HG02870 (cell line): ENCODE results near the gene ATP5F1E.

Experiments used
- ATAC-seq: cut with Tn5 transposase; IDR thresholded peaks from one replicate; pipeline ENCODE4 v1.9.1; 2021; ENCODE audit warnings: mild to moderate bottlenecking, moderate library complexity; ENCODE audit not compliant: unreplicated experiment

Gene ATP5F1E

GRCh38 chr20:59032023-59032712 lies at the start of gene ATP5F1E:
Gene ATP5F1E (minus strand): TSS chr20:59032335. CDS start chr20:59032251, 84 bp downstream.
- peak; percentile 89 for ATAC-seq

- ATAC-seq, result no peak
Observed at GRCh38 chr20:59081036-59081435, 48.9 kb upstream of the ATP5F1E start.

GRCh38 chr20:59078231-59078630 lies 46.1 kb upstream of the ATP5F1E start:
- ATAC-seq, result no peak

- no peak for ATAC-seq
Observed at GRCh38 chr20:59077705-59078104, 45.6 kb upstream of the ATP5F1E start.

GRCh38 chr20:59075934-59076508 lies 43.9 kb upstream of the ATP5F1E start:
- no peak for ATAC-seq

- ATAC-seq, result peak; percentile 48
Observed at GRCh38 chr20:59074456-59074855, 42.3 kb upstream of the ATP5F1E start.

GRCh38 chr20:59073582-59073981 lies 41.4 kb upstream of the ATP5F1E start:
- ATAC-seq, result no peak

- peak; percentile 63 for ATAC-seq
Observed at GRCh38 chr20:59071216-59071615, 39.1 kb upstream of the ATP5F1E start.

- ATAC-seq, result no peak
Observed at GRCh38 chr20:59069026-59069425, 36.9 kb upstream of the ATP5F1E start.

- no peak for ATAC-seq
Observed at GRCh38 chr20:59068534-59068933, 36.4 kb upstream of the ATP5F1E start.

- no peak for ATAC-seq
Observed at GRCh38 chr20:59064214-59064722, 32.1 kb upstream of the ATP5F1E start.

- no peak for ATAC-seq
Observed at GRCh38 chr20:59063358-59064213, 31.5 kb upstream of the ATP5F1E start.

GRCh38 chr20:59062081-59062480 lies 29.9 kb upstream of the ATP5F1E start:
- no peak for ATAC-seq

- no peak for ATAC-seq
Observed at GRCh38 chr20:59055302-59055701, 23.2 kb upstream of the ATP5F1E start.

GRCh38 chr20:59051666-59052185 lies 19.6 kb upstream of the ATP5F1E start:
- no peak for ATAC-seq

- ATAC-seq, result no peak
Observed at GRCh38 chr20:59050437-59050836, 18.3 kb upstream of the ATP5F1E start.

- ATAC-seq, result no peak
Observed at GRCh38 chr20:59048681-59049030, 16.5 kb upstream of the ATP5F1E start.

GRCh38 chr20:59047938-59048680 lies 16.0 kb upstream of the ATP5F1E start:
- no peak for ATAC-seq

- ATAC-seq, result no peak
Observed at GRCh38 chr20:59046862-59047261, 14.7 kb upstream of the ATP5F1E start.

- ATAC-seq, result no peak
Observed at GRCh38 chr20:59044796-59045195, 12.7 kb upstream of the ATP5F1E start.

GRCh38 chr20:59044295-59044694 lies 12.2 kb upstream of the ATP5F1E start:
- ATAC-seq, result no peak
